Lower lobe of right lung (tissue), 2 donors: ENCODE measurements around the gene CTBS. TPM values are rescaled to one million over a fixed set of nuclear protein-coding genes. Genes with fewer than 3 reads are reported as not detected.

ENCODE experiments used
- ATAC-seq, 2 donors: fragments of 200-7000 bp; cut with Tn5 transposase; one replicate each; pipeline ENCODE4 v1.9.1; 2020 to 2022; ENCODE audit warnings: mild to moderate bottlenecking in 2 of 2, moderate library complexity in 2 of 2
- DNase-seq: peaks from one replicate; pipeline ENCODE4 v3.0.0-alpha.2; 2020
- H3K27ac ChIP-seq: fragments of 200-600 bp; one replicate; pipeline ENCODE4 v1.8.0; 2022
- H3K27me3 ChIP-seq: fragments of 200-600 bp; one replicate; pipeline ENCODE4 v1.8.0; 2022; ENCODE audit warnings: low read depth
- H3K36me3 ChIP-seq: fragments of 200-600 bp; one replicate; pipeline ENCODE4 v1.8.0; 2022; ENCODE audit warnings: mild to moderate bottlenecking
- H3K4me1 ChIP-seq: fragments of 200-600 bp; one replicate; pipeline ENCODE4 v1.8.0; 2022
- H3K4me3 ChIP-seq: fragments of 200-600 bp; one replicate; pipeline ENCODE4 v1.8.0; 2022; ENCODE audit warnings: mild to moderate bottlenecking
- H3K9me3 ChIP-seq: fragments of 200-600 bp; one replicate; pipeline ENCODE4 v1.8.0; 2022
- intact Hi-C: fragments of 100-400 bp; cut with DNase I; formaldehyde crosslinking; loops from one replicate; pipeline ENCODE4 v1.11.0; 2022
- total RNA-seq: library from RNA; stranded (reverse); fragmentation: NEBNext Ultra II Directional; extraction: Animal tissue kit (Norgen Biotek cat#: 25700); gene quantifications from one replicate; pipeline ENCODE4 v1.2.1, GENCODE V29; 2021
- TF ChIP-seq, protein P1 (sequence below): fragments of 200-600 bp; IDR thresholded peaks from one replicate; pipeline ENCODE4 v1.8.0; 2022; ENCODE audit warnings: antibody characterized with exemption, mild to moderate bottlenecking
- donor health status: DM: no; HTN: yes; CAD: no; lungs with severe emphysema.

The CTBS gene
- total RNA-seq, 1 donor from 2014 or later = 27.4 TPM

DNA sequence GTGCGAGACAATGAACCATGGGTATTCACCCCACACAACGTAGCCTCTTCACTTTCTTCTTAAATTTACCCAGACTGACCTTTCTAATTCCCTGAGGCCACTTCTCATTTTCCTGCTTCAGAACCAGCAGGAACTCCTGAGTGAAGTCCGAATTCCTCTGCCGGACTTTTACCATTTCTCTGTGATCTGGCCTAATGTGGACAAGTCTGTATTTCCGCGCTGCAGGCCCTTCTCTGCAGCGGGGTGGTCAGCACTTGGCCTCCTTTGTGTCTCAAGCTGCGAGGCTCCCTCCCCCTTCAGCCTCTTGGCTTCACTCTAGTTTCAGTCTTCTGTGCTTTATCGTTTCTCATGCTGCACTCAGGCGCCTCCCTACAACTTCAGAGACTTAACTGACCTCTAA is 9.4 kb upstream of the CTBS start:
- no peaks in the 10 kb centered on the region for H3K9me3 ChIP-seq
- no peak overlapping the region for H3K4me3 ChIP-seq
- no peaks in the 10 kb centered on the region for H3K4me1 ChIP-seq
- no peak for ATAC-seq
- no peaks in the 10 kb centered on the region for H3K27me3 ChIP-seq
- TF ChIP-seq, protein P1, sequence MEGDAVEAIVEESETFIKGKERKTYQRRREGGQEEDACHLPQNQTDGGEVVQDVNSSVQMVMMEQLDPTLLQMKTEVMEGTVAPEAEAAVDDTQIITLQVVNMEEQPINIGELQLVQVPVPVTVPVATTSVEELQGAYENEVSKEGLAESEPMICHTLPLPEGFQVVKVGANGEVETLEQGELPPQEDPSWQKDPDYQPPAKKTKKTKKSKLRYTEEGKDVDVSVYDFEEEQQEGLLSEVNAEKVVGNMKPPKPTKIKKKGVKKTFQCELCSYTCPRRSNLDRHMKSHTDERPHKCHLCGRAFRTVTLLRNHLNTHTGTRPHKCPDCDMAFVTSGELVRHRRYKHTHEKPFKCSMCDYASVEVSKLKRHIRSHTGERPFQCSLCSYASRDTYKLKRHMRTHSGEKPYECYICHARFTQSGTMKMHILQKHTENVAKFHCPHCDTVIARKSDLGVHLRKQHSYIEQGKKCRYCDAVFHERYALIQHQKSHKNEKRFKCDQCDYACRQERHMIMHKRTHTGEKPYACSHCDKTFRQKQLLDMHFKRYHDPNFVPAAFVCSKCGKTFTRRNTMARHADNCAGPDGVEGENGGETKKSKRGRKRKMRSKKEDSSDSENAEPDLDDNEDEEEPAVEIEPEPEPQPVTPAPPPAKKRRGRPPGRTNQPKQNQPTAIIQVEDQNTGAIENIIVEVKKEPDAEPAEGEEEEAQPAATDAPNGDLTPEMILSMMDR = no peak
- DNase-seq = no peak
- intact Hi-C loops = no loop called here
- no peaks in the 10 kb centered on the region for H3K36me3 ChIP-seq
- H3K27ac ChIP-seq = no peak overlapping the region

DNA sequence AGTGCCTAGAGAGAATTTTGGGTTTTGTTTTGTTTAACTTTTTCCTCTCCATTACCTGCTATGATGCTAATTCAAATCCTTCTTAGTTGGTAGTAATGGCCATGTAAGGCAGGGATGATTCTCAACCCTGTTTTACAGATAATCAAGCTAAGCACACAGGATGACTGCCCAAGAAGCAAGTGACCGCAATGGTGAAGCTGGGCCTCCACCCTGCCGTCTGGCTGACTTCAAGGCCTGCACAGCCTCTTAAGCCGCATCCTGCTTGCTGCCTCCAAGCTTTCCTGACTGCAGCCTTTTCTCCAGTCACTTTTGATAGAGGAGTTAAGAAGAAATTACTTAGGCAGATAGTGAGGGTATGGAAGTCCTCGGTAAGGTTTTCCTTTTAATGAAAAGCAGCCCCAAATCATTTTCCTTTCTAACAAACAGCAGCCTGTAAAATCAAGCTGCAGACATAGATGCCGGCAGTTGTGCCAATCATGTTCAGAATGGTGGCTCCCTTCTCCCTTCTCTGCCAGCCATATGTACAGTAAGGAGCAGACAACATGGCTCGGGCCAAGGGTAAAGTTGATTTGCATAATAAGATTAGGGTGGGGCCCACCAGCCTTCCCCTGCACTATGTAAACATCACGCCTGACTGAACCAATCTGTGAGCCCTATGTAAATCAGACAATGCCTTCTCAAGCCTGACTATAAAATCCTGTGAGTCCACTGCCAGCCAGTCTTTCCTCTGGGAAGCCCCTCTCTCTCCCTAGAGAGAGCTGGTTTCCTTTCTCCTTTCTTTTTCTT is 8.8 kb upstream of the CTBS start:
- no peaks in the 10 kb centered on the region for H3K9me3 ChIP-seq
- H3K36me3 ChIP-seq = no peaks in the 10 kb centered on the region
- intact Hi-C loops = no loop called here
- TF ChIP-seq, protein P1 = no peak
- ATAC-seq = no peak
- H3K27ac ChIP-seq = no peak overlapping the region
- DNase-seq = no peak
- no peaks in the 10 kb centered on the region for H3K4me1 ChIP-seq
- no peaks in the 10 kb centered on the region for H3K27me3 ChIP-seq
- no peak overlapping the region for H3K4me3 ChIP-seq

DNA sequence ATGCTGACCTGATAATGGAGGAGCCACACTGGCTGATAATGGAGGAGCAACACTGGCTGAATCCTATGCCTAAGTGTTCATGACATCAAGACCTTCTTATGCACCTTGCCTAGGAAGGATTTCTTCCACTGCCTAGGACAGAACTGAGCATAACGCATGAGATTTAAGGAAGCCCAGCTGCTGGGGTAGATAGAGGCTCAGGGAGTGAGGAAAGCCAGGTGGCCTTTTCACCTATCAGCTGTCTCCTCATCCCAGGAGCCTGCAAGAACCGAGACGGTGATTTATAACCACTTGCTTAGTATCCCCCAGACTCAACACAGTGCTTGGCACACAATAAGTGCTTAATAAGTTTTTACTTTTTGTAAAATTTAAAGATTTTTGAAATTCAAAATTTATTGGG is 7.4 kb upstream of the CTBS start:
- no peaks in the 10 kb centered on the region for H3K27me3 ChIP-seq
- intact Hi-C loops = no loop called here
- DNase-seq (no peak), ATAC-seq (no peak)
- no peaks in the 10 kb centered on the region for H3K9me3 ChIP-seq
- no peak overlapping the region for H3K4me3 ChIP-seq
- no peaks in the 10 kb centered on the region for H3K36me3 ChIP-seq
- H3K27ac ChIP-seq = no peak overlapping the region
- TF ChIP-seq, protein P1 = no peak
- no peaks in the 10 kb centered on the region for H3K4me1 ChIP-seq

DNA sequence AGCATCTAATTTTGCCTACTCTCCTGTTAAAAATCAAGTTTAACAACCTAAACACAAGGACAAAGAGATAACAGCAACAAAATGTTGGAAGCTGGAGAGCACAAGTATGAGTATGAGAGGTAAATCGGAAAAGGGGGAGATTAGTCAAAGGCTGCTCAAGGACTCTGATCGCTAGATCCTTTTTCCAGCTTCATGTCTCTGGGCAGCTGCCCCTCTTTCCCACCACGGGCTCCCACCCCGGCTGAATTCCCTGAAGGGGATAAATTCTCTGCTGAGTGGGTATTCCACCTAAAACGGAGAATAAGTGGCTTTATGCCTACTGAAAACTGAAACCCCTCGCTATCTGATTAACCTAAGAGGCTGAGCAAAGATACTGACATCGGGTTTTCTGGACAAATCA is 696 bp upstream of the CTBS start:
- ATAC-seq = no peak
- H3K27ac ChIP-seq = peak overlapping the region; percentile 99
- H3K9me3 ChIP-seq = no peaks in the 10 kb centered on the region
- TF ChIP-seq, protein P1 = no peak
- DNase-seq = no peak
- intact Hi-C loops = no loop called here
- no peaks in the 10 kb centered on the region for H3K27me3 ChIP-seq
- H3K4me1 ChIP-seq = peaks cover 17% of the 10 kb centered on the region
- peak overlapping the region; percentile 66 for H3K4me3 ChIP-seq
- peaks cover 1% of the 10 kb centered on the region for H3K36me3 ChIP-seq

DNA sequence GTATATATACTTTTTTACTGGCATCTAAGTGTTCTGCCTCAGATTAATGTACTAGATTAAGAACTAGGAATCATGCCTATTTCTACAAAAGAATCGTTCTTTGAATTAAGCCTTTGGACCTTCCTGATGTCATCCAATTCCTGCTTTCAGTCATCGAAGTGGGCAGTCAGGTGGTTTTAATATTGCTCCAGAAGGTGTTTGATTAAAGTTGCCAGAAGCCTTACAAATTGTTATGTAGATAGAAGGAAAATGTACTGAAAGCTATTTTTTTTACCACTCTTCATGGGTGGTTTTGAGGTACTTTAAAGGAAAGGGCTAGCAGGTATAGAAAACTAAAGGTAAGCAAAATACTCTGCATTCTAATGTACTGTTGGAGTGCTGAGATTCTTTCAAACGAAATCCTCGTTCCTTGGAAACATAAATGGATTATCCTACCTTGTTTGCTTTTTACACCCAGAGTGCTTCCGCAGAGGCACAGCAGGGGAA is 716 bp downstream of the CTBS start:
- peaks cover 12% of the 10 kb centered on the region for H3K36me3 ChIP-seq
- peak overlapping the region; percentile 99 for H3K27ac ChIP-seq
- ATAC-seq (no peak), DNase-seq (no peak)
- intact Hi-C loops = no loop called here
- TF ChIP-seq, protein P1 = no peak
- H3K4me1 ChIP-seq = peaks cover 17% of the 10 kb centered on the region
- peak overlapping the region; percentile 66 for H3K4me3 ChIP-seq
- no peaks in the 10 kb centered on the region for H3K27me3 ChIP-seq
- no peaks in the 10 kb centered on the region for H3K9me3 ChIP-seq
